A549 (cell line): ENCODE results near the gene NXT1. TPM values are rescaled to one million over a fixed set of nuclear protein-coding genes. Genes with fewer than 3 reads are reported as not detected.

Experiments used
- ATAC-seq, 2 experiments: fragments of 200-7000 bp in 1 of 2; fragments of >200 bp in 1 of 2; cut with Nextera tagmentation in 1 of 2; cut with Tn5 transposase in 1 of 2; 3 replicates each; pipeline versions ENCODE4 v1.8.0 to v1.9.1; 2018 to 2020; ENCODE audit warnings: mild to moderate bottlenecking in 1 of 2, moderate library complexity in 1 of 2
- CTCF ChIA-PET: fragments of 300-600 bp; sonication (Branson Sonifier 250); formaldehyde crosslinking; extraction: SDS; loops from one replicate; lab custom pipeline; 2021; ENCODE audit warnings: antibody characterized with exemption, inconsistent platforms; lab: Yijun Ruan, JAX
- POLR2A ChIA-PET: fragments of 350-600 bp; formaldehyde crosslinking; extraction: SDS; loops from one replicate; lab custom pipeline; 2021; ENCODE audit warnings: antibody characterized with exemption, inconsistent platforms; lab: Yijun Ruan, JAX
- DNase-seq, 2 experiments: peaks; one replicate each; pipeline versions ENCODE4 v3.0.0 to v3.0.0-alpha.2; 2011 to 2016; ENCODE audit warnings: low read depth in 1 of 2, low spot score in 1 of 2
- FAIRE-seq: peaks from 2 replicates; lab custom pipeline; 2011; peaks lifted over from hg19 to GRCh38; lab: Jason Lieb, UNC
- H3K27ac ChIP-seq, 2 experiments: fragments of >200 bp; sonication (Bioruptor Twin); formaldehyde crosslinking; 3 replicates each; pipeline ENCODE4 v1.5.1; 2016 to 2017
- H3K4me1 ChIP-seq: fragments of >200 bp; sonication (Bioruptor Twin); formaldehyde crosslinking; 3 replicates; pipeline ENCODE4 v1.6.1; 2016
- H3K4me2 ChIP-seq: fragments of >200 bp; sonication (Bioruptor Twin); formaldehyde crosslinking; 3 replicates; pipeline ENCODE4 v1.6.1; 2016
- H3K4me3 ChIP-seq: fragments of >200 bp; sonication (Bioruptor Twin); formaldehyde crosslinking; 3 replicates; pipeline ENCODE4 v1.5.1; 2016
- H3K9me3 ChIP-seq: fragments of >200 bp; sonication (Bioruptor Twin); formaldehyde crosslinking; 3 replicates; pipeline ENCODE4 v1.6.1; 2016
- BHLHE40 ChIP-seq: IDR thresholded peaks from 2 replicates; pipeline ENCODE4 v1.6.1; 2012; ENCODE audit warnings: low read depth, low read length, inconsistent platforms
- EHMT2 ChIP-seq: fragments of 200-600 bp; sonication (generic); IDR thresholded peaks from 2 replicates; pipeline ENCODE4 v1.6.1; 2016; ENCODE audit warnings: antibody characterized with exemption, low read depth, mild to moderate bottlenecking, moderate library complexity
- EP300 ChIP-seq, 2 experiments: fragments of >200 bp; sonication (Bioruptor Twin); formaldehyde crosslinking; IDR thresholded peaks; 2 replicates in 1 of 2; 3 replicates in 1 of 2; pipeline ENCODE4 v1.6.1; 2016 to 2017
- FOSL2 ChIP-seq, 2 experiments: fragments of 450-650 bp in 1 of 2; fragments of >200 bp in 1 of 2; sonication (Bioruptor Twin) in 1 of 2; formaldehyde crosslinking; IDR thresholded peaks; 2 replicates each; pipeline versions ENCODE4 v1.5.0 to v1.6.1; 2016 to 2020; ENCODE audit warnings: mild to moderate bottlenecking in 1 of 2, moderate library complexity in 1 of 2
- GATA3 ChIP-seq: IDR thresholded peaks from 2 replicates; pipeline ENCODE4 v1.6.1; 2012; ENCODE audit warnings: borderline replicate concordance
- HES2 ChIP-seq: fragments of >200 bp; sonication (Bioruptor Twin); formaldehyde crosslinking; IDR thresholded peaks from 2 replicates; pipeline ENCODE4 v1.6.1; 2016
- HOXA7 ChIP-seq: fragments of 250-450 bp; sonication (Bioruptor Pico); IDR thresholded peaks from 2 replicates; pipeline ENCODE4 v1.5.0; 2020; ENCODE audit warnings: mild to moderate bottlenecking, moderate library complexity
- HOXB13 ChIP-seq: fragments of 250-450 bp; sonication (Bioruptor Pico); IDR thresholded peaks from 2 replicates; pipeline ENCODE4 v1.5.0; 2020; ENCODE audit warnings: low read depth, mild to moderate bottlenecking, moderate library complexity
- HOXB5 ChIP-seq: fragments of 250-450 bp; sonication (Bioruptor Pico); IDR thresholded peaks from 2 replicates; pipeline ENCODE4 v1.5.0; 2020; ENCODE audit warnings: mild to moderate bottlenecking, moderate library complexity
- KDM1A ChIP-seq: fragments of 200-600 bp; sonication (generic); IDR thresholded peaks from 2 replicates; pipeline ENCODE4 v1.6.1; 2016; ENCODE audit warnings: low read depth, mild to moderate bottlenecking
- MYC ChIP-seq: IDR thresholded peaks from 2 replicates; pipeline ENCODE4 v1.6.1; 2012; ENCODE audit warnings: mild to moderate bottlenecking, inconsistent platforms, low read length, improper control_type of control experiment, borderline replicate concordance
- PHF8 ChIP-seq: fragments of 200-600 bp; sonication (generic); IDR thresholded peaks from 2 replicates; pipeline ENCODE4 v1.6.1; 2016; ENCODE audit warnings: low read depth, mild to moderate bottlenecking, antibody characterized with exemption, moderate library complexity, borderline replicate concordance
- RAD21 ChIP-seq, 2 experiments: fragments of >200 bp in 1 of 2; sonication (Bioruptor Twin) in 1 of 2; formaldehyde crosslinking in 1 of 2; IDR thresholded peaks in 1 of 2; conservative IDR thresholded peaks in 1 of 2; 2 replicates in 1 of 2; 3 replicates in 1 of 2; pipeline ENCODE4 v1.6.1; 2012 to 2018; ENCODE audit warnings: inconsistent platforms in 1 of 2
- REST ChIP-seq: fragments of 200-600 bp; sonication (generic); IDR thresholded peaks from 2 replicates; pipeline ENCODE4 v1.6.1; 2016; ENCODE audit warnings: antibody characterized with exemption, mild to moderate bottlenecking, moderate library complexity
- RNF2 ChIP-seq: fragments of 200-600 bp; sonication (generic); IDR thresholded peaks from 2 replicates; pipeline ENCODE4 v1.6.1; 2016; ENCODE audit warnings: low read depth, mild to moderate bottlenecking, antibody characterized with exemption, moderate library complexity, borderline replicate concordance
- ZFP36 ChIP-seq: fragments of 450-650 bp; IDR thresholded peaks from 2 replicates; pipeline ENCODE4 v1.6.1; 2014; ENCODE audit warnings: borderline replicate concordance; ENCODE audit not compliant: partially characterized antibody
- ZNF302 ChIP-seq: fragments of 250-450 bp; sonication (Bioruptor Pico); IDR thresholded peaks from 2 replicates; pipeline ENCODE4 v1.9.0; 2021; ENCODE audit warnings: inconsistent platforms, mild to moderate bottlenecking, moderate library complexity
- WGBS: methylation state at CpG from one replicate; pipeline ENCODE4 v1.1.6; 2017; ENCODE audit errors: missing lambda C conversion rate; 5-methylcytosine and 5-hydroxymethylcytosine counted together
- polyA plus RNA-seq, 4 experiments: library from polyadenylated mRNA; depleted of rRNA in 3 of 4; stranded (reverse); fragments of >200 nt; fragmentation: RNase III in 1 of 4; extraction: RNeasy Plus Mini Kit Qiagen cat#74134 plus additional on column Dnase treatment in 1 of 4; gene quantifications; 2 replicates in 3 of 4; 3 replicates in 1 of 4; pipeline ENCODE4 v1.2.3, GENCODE V29; 2011 to 2017
- TF ChIP-seq, protein P1 (sequence below): IDR thresholded peaks from 2 replicates; pipeline ENCODE4 v1.6.1; 2012
- TF ChIP-seq, protein P2 (sequence below): fragments of 250-450 bp; sonication (Bioruptor Pico); IDR thresholded peaks from 2 replicates; pipeline ENCODE4 v1.5.0; 2020; ENCODE audit warnings: low read depth, mild to moderate bottlenecking, moderate library complexity

The NXT1 gene
- polyA plus RNA-seq, 2 of the 4 experiments (the other 2 are of a cell fraction): 45.1 to 71.8 TPM

GRCh38 chr20:23308908-23309307, 41.7 kb upstream of the NXT1 start:
- Histone ChIP-seq H3K4me3 (no peak overlapping the region), H3K9me3 (no peaks in the 10 kb centered on the region; the same call in 2 of the 3 replicates), H3K4me2 (no peak overlapping the region), H3K27ac (no peak overlapping the region)
- WGBS: 9% methylated on average over 4 of the region's 4 CpGs
- ATAC-seq (no peak), FAIRE-seq (no peak)
- ChIA-PET CTCF (no interaction called here), POLR2A (no interaction called here)
- TF ChIP-seq HOXA7 (CRISPR knock-in tag) (no peak), REST (no peak), PHF8 (no peak), GATA3 (no peak), EHMT2 (no peak), ZFP36 (no peak), HOXB13 (CRISPR knock-in tag) (no peak), RAD21 (conservative IDR thresholded peaks at IDR 0.05 in 1 of 2, IDR thresholded peaks at IDR 0.05 in 1 of 2) (no peak), HES2 (no peak), RNF2 (no peak)
- TF ChIP-seq, protein P1, sequence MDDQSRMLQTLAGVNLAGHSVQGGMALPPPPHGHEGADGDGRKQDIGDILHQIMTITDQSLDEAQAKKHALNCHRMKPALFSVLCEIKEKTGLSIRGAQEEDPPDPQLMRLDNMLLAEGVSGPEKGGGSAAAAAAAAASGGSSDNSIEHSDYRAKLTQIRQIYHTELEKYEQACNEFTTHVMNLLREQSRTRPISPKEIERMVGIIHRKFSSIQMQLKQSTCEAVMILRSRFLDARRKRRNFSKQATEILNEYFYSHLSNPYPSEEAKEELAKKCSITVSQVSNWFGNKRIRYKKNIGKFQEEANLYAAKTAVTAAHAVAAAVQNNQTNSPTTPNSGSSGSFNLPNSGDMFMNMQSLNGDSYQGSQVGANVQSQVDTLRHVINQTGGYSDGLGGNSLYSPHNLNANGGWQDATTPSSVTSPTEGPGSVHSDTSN: no peak
- TF ChIP-seq, all 56 proteins: peak for 0
- no peaks in the 10 kb centered on the region for H3K4me1 ChIP-seq
- DNase-seq: no peak

DNA sequence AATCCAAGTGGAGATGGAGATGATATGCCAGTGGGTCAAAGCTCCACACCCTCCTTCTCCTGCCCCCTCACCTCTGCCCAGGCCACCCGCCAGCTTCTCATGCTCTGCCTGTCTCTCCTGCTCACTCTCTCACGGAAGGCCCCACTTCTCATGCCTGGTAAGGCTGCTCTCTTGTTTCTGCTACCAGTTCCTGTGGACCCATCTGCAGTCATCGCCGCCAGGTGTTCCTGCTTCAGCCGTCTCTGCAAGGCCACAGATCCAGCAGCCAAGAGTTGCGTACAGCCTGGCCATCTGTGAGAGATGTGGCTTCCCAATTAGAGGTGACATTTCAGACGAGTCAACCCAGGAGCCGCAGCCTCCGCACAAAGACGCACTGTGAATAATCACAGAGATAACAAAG, 40.8 kb upstream of the NXT1 start:
- ATAC-seq (no peak), FAIRE-seq (no peak), DNase-seq (no peak)
- Histone ChIP-seq H3K4me1 (no peaks in the 10 kb centered on the region), H3K27ac (no peak overlapping the region), H3K4me3 (no peak overlapping the region), H3K9me3 (no peaks in the 10 kb centered on the region; the same call in 2 of the 3 replicates), H3K4me2 (no peak overlapping the region)
- CTCF ChIA-PET: interaction anchor here (1.3 to 2.6 kb wide), 2 partner anchors 11 to 13 kb away, joined by 5 to 8 read pairs; no protein-coding TSS in a partner anchor
- POLR2A ChIA-PET: no interaction called here
- 62% methylated on average over 10 of the region's 10 CpGs for WGBS
- TF ChIP-seq EP300 (IDR thresholded peaks at IDR 0.05) (no peak), KDM1A (no peak), GATA3 (no peak), ZNF302 (CRISPR knock-in tag) (no peak), REST (no peak), HOXB5 (CRISPR knock-in tag) (no peak), EHMT2 (no peak), BHLHE40 (no peak), FOSL2 (IDR thresholded peaks at IDR 0.05) (no peak), FOSL2 (CRISPR knock-in tag; IDR thresholded peaks at IDR 0.05) (no peak), MYC (no peak)
- TF ChIP-seq, protein P2, sequence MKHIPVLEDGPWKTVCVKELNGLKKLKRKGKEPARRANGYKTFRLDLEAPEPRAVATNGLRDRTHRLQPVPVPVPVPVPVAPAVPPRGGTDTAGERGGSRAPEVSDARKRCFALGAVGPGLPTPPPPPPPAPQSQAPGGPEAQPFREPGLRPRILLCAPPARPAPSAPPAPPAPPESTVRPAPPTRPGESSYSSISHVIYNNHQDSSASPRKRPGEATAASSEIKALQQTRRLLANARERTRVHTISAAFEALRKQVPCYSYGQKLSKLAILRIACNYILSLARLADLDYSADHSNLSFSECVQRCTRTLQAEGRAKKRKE (CRISPR knock-in tag): no peak
